Measurements from ENCODE around the gene PNP.
A peak's percentile ranks its signal among the peaks of the same experiment; 100 is the strongest.
"Not testable (repeated sequence)": the region's sequence is repeated elsewhere in the genome, so short reads cannot be mapped to it uniquely, and the experiment has no call there.

The PNP gene

GRCh38 chr14:20469242-20469889 lies at the start of gene PNP:
PNP (plus strand) TSS chr14:20469406; CDS start chr14:20469525, 119 bp downstream.
- peak; percentile 90 to 92 for DNase-seq

- no peak for DNase-seq
Measured at GRCh38 chr14:20419419-20419818, 49.8 kb upstream of the PNP start.

- no peak for DNase-seq
Measured at GRCh38 chr14:20421267-20421666, 47.9 kb upstream of the PNP start.

DNA sequence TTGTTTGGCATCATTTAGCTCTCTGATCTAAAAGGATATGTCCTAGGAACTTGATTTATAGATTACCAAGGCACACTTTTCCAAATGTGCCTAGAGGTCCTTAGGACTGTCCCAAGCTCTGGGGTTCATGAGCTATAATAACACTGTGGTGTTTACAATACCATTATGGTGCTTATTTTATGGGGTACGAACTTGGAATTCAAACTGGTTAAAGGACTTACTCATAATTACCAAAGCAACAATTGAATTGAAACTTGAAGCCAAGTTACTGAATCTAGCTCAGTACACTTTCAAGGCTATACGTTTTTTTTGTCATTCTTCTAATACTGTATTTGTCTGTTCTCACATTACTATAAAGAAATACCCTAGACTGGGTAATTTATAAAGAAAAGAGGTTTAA lies 46.3 kb upstream of the PNP start:
- DNase-seq = no peak

GRCh38 chr14:20424851-20425250 lies 44.4 kb upstream of the PNP start:
- no peak for DNase-seq

GRCh38 chr14:20427231-20428009 lies 41.8 kb upstream of the PNP start:
- DNase-seq = no peak

DNA sequence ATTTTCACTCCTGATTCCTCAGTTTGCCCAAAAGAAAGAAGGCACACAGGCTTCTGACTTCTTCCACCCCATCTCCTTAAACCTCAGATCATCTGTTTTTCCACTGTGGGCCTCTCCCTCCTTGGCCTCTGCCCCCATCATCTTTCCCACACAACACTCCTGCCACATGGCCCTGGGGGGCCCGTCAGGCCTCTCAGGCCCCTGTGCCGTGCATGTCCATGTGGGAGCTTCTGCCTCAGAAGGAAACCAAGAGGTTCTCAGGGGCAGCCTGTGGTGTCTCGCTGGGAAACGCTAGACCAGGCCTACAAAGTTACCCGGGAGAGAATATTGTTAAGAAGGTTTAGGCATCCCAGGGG lies 41.2 kb upstream of the PNP start:
- no peak for DNase-seq

DNA sequence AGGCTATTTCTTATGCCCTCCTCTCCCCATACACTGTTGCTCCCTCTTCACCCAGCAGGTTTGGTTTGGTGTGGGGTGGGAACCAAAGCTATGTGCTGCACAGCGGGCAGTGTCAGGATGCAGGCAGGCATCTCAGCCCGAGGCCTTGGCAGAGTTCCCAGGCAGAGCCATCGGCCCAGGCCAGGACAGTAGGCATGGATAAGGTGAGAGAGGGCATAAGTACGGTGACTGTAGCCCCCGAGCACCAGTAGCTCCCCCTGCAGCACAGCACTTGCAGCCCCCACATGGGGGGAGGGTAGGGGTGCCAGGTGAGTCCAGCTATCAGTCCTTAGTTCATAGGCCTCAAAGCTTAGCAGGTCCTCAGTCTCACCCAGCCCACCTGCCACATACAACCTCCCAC lies 40.4 kb upstream of the PNP start:
- no peak for DNase-seq

- DNase-seq = no peak
Measured at GRCh38 chr14:20429801-20430669, 39.2 kb upstream of the PNP start.

DNA sequence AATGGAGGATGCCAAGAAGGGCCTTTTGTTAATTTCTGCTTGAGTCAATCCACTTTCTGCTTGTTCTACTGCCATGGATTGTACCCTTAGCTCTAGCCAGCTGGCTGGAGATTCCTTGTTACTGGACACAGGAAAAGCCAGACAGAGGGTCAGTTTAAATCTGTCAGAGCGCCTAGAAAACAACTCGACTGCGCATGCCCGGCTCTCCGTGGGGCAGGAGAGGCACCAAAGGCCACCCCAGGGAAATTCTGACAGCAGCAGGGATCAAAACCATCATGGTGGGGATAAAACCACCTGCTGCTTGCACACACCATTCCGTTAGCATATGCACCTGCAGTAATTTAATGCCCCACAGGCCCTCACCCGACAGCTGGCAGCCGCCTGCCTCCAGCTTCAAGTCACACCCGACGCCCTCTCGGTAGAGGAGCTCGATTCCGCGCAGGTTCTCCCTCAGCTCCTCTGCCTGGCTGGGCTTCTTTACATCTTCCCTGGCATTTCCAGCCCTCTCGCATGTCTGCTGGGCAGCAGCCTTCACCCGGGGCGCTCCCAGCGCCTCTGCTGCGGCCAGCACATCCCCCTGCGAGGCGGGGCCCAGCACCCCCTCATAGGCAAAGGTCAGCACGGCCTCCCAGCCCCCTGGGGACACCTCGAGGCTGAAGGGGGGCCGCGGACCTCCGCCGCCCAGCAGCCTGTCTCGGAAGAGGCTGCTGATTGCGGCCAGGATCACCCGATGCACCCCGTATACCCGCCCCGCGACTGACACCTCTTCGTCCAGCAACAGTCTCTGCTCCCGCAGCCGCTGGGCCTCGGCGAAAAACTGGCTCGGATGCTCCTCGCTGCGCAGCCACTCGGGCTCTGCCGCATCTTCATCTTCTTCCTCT lies 34.3 kb upstream of the PNP start:
- DNase-seq = no peak

- no peak for DNase-seq
Measured at GRCh38 chr14:20435582-20436362, 33.4 kb upstream of the PNP start, which contains the start of gene KLHL33. KLHL33 (minus strand) TSS chr14:20436166; CDS start chr14:20435811, 355 bp downstream.

- no peak for DNase-seq
Measured at GRCh38 chr14:20436363-20436755, 32.8 kb upstream of the PNP start.

- no peak for DNase-seq
Measured at GRCh38 chr14:20438664-20439063, 30.5 kb upstream of the PNP start.

DNA sequence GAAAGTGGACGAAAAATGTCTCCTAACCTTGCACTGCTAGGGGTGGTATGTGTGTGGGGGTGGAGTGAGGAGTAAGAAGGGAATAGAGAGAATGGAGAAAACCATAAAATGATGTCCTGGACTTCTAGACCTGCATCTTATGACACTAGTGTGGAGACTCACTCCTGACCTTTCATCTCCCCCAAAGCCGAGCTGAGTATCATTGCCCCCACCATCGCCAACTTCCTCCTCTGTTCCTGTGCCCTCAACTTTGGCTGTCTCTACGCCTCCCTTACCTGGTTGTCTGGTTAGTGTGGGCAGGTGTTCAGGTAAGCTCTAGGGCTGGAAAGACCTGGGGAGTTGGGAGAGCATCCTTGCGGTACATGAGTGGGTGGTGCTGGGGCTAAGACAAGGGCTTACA lies 28.7 kb upstream of the PNP start:
- DNase-seq = no peak

DNA sequence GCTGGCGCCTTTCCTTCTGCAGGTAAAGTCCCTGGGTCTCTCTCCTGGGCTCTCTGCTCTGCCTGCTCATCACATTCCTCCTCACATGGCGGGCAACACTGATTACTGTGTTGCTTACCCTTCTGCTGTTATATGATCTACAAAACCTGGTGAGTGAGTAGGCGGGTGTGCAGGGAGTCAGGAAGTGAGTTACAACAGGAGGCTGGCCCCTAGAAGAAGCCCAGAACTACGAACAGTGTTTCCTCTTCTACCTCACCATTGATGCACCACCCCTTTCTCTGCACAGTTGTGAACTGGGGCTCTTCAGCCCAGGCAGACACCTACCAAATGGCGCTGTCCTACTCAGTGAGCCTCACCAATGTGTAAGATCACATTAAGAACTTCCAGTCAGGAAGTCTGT lies 28.3 kb upstream of the PNP start:
- peak; percentile 16 to 20 for DNase-seq

- DNase-seq = no peak
Measured at GRCh38 chr14:20441461-20441860, 27.7 kb upstream of the PNP start.

DNA sequence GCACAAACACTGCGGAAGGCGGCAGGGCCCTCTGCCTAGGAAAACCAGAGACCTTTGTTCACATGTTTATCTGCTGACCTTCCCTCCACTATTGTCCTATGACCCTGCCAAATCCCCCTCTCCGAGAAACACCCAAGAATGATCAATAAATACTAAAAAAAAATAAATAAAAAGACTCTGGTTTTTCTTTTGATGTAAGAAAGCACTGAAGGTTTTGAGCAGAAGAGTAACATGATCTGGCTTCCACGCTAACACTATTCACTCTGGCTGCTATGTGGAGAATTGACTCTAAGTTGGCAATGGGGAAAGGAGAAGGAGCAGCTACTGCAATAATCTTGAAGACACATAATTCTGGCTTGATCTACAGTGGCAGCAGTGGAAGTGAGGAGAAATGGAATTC lies 25.6 kb upstream of the PNP start:
- not testable (repeated sequence) for DNase-seq

DNA sequence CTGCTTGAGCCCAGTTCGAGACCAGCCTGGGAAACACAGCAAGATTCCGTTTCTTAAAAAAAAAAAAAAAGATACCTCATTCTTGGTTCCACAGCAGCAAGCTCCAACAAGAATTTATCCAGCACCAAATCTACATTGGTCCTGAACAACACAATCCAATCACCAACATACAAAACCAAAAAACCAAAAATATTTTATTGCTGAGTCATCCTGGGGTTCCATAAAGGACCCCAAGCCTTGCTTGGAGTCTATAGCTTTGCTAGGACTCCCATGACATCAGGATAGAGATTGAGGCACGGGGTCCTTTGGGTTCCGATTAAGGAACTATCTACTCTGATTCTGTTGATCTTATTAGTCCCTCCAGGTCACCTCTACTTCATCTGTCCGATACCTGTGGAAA lies 22.3 kb upstream of the PNP start:
- no peak for DNase-seq

DNA sequence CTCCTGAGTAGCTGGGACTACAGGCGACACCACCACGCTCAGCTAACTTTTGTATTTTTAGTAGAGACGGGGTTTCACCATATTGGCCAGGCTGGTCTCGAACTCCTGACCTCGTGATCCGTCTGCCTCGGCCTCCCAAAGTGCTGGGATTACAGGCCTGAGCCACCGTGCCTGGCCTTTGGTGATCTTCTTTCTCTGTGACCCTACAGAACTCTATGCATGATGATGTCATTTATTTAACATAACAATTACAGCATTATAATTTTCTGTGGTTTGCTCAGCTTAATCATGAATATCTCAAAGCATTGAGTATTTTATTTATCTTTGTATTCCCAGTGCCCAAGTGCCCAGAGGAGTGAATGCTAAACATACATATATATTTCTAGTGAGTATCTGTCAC lies 16.4 kb upstream of the PNP start:
- not testable (repeated sequence) for DNase-seq

GRCh38 chr14:20454516-20455354 lies 14.5 kb upstream of the PNP start, which contains the start of the genes APEX1 and OSGEP:
APEX1 (plus strand) TSS chr14:20455226; CDS start chr14:20455646, 420 bp downstream.
OSGEP (minus strand) TSS chr14:20454812; CDS start chr14:20454683, 129 bp downstream.
- DNase-seq = peak; percentile 98

Measured in activated CD4-positive, alpha-beta T cell treated with anti-CD3 and anti-CD28 coated beads, Interleukin-2, amount 50 U/mL, for 48 hours (primary cell).